Osteoblast (primary cell): ENCODE data around the gene LNX1. TPM values are rescaled to one million over a fixed set of nuclear protein-coding genes. Genes with fewer than 3 reads are reported as not detected.

Experiments
- DNase-seq: peaks from one replicate; pipeline ENCODE4 v3.0.0; 2011; ENCODE audit warnings: low spot score, mixed read lengths; ENCODE audit not compliant: insufficient read length; ENCODE audit errors: missing footprints
- H2AFZ ChIP-seq: 2 replicates; pipeline ENCODE4 v1.6.0; 2011; ENCODE audit warnings: mild to moderate bottlenecking, low read length
- H3K27ac ChIP-seq: 2 replicates; pipeline ENCODE4 v1.5.1; 2011; ENCODE audit warnings: mild to moderate bottlenecking, low read depth, low read length, moderate library complexity
- H3K27me3 ChIP-seq: 2 replicates; pipeline ENCODE4 v1.6.0; 2012; ENCODE audit warnings: mild to moderate bottlenecking, control low read depth, inconsistent platforms, low read length, moderate library complexity; ENCODE audit not compliant: insufficient read depth
- H3K36me3 ChIP-seq: 2 replicates; pipeline ENCODE4 v1.5.1; 2011; ENCODE audit warnings: mild to moderate bottlenecking, low read length, control low read depth, moderate library complexity; ENCODE audit not compliant: insufficient read depth
- H3K4me1 ChIP-seq: 2 replicates; pipeline ENCODE4 v1.5.1; 2011; ENCODE audit warnings: mild to moderate bottlenecking, low read length, control low read depth, moderate library complexity; ENCODE audit not compliant: insufficient read depth
- H3K4me2 ChIP-seq: 2 replicates; pipeline ENCODE4 v1.6.0; 2011; ENCODE audit warnings: mild to moderate bottlenecking, low read length; ENCODE audit not compliant: insufficient read depth
- H3K4me3 ChIP-seq: fragments of 200-600 bp; sonication (generic); 3 replicates; pipeline ENCODE4 v1.5.1; 2012; ENCODE audit warnings: mild to moderate bottlenecking, low read length, inconsistent platforms; ENCODE audit not compliant: insufficient read depth
- H3K79me2 ChIP-seq: 2 replicates; pipeline ENCODE4 v1.6.0; 2012; ENCODE audit warnings: mild to moderate bottlenecking, low read length, control low read depth, inconsistent platforms; ENCODE audit not compliant: insufficient read depth
- H3K9me3 ChIP-seq: 2 replicates; pipeline ENCODE4 v1.5.1; 2011; ENCODE audit warnings: low read depth, low read length, control low read depth
- H4K20me1 ChIP-seq: 2 replicates; pipeline ENCODE4 v1.6.0; 2012; ENCODE audit warnings: mild to moderate bottlenecking, low read length, control low read depth; ENCODE audit not compliant: insufficient read depth
- total RNA-seq: library from RNA; depleted of rRNA; stranded (reverse); fragments of >200 nt; gene quantifications from 2 replicates; pipeline ENCODE4 v1.2.3, GENCODE V29; 2012
- TF ChIP-seq, protein P1 (sequence below): IDR thresholded peaks from 2 replicates; pipeline ENCODE4 v1.5.1; 2011; ENCODE audit warnings: mild to moderate bottlenecking, low read depth, low read length, moderate library complexity; ENCODE audit errors: extremely low read depth

Gene LNX1
- total RNA-seq, 1 donor, result 9.8 TPM

DNA sequence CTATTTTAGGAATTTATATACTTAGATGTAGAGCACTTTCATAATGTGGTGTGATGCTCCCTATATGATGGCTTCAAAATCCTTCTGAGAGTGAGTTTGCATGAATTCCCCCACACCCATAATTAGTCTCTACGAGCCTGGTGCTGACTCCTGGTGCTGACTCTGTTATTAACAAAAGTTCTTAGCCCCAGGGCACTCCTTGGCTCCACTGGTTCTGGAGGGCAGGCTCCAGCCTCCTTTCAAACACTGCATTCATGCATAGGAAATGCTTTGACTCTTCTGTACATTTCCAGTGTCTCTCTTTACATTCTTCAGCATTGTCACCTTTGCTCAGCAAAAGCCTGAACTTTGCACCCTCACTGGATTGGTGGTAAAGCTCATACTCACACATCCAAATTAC is 64.0 kb downstream of the LNX1 start:
- no peaks in the 10 kb centered on the region for H3K9me3 ChIP-seq
- TF ChIP-seq, protein P1, sequence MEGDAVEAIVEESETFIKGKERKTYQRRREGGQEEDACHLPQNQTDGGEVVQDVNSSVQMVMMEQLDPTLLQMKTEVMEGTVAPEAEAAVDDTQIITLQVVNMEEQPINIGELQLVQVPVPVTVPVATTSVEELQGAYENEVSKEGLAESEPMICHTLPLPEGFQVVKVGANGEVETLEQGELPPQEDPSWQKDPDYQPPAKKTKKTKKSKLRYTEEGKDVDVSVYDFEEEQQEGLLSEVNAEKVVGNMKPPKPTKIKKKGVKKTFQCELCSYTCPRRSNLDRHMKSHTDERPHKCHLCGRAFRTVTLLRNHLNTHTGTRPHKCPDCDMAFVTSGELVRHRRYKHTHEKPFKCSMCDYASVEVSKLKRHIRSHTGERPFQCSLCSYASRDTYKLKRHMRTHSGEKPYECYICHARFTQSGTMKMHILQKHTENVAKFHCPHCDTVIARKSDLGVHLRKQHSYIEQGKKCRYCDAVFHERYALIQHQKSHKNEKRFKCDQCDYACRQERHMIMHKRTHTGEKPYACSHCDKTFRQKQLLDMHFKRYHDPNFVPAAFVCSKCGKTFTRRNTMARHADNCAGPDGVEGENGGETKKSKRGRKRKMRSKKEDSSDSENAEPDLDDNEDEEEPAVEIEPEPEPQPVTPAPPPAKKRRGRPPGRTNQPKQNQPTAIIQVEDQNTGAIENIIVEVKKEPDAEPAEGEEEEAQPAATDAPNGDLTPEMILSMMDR, result no peak
- no peaks in the 10 kb centered on the region for H3K27me3 ChIP-seq
- H2AFZ ChIP-seq, result no peak overlapping the region
- no peaks in the 10 kb centered on the region for H4K20me1 ChIP-seq
- H3K27ac ChIP-seq, result no peak overlapping the region
- H3K4me1 ChIP-seq, result peaks cover 5% of the 10 kb centered on the region
- H3K4me2 ChIP-seq, result no peak overlapping the region
- H3K79me2 ChIP-seq, result no peaks in the 10 kb centered on the region
- H3K36me3 ChIP-seq, result no peaks in the 10 kb centered on the region
- no peak overlapping the region for H3K4me3 ChIP-seq
- no peak for DNase-seq

DNA sequence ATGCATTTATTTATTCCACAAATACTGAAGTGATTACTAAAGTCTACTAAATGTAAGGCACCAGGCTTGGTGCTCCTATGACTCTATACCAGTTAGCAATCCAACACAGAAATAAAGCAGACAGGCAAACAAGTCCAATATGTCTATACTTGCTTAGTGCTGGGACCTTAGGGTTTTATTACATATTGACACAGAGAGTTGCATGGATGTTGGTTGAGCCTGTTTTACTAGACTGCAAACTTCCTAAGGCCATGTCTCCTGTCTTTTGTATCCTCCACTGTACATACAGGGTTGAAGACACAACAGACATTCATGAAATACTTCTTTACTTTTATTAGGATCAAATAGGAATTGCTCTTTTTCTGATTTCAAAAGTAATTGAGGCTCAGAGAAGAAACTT is 69.0 kb downstream of the LNX1 start:
- TF ChIP-seq, protein P1, result no peak
- H3K27me3 ChIP-seq, result no peaks in the 10 kb centered on the region
- DNase-seq, result no peak
- no peak overlapping the region for H3K4me2 ChIP-seq
- no peak overlapping the region for H3K4me3 ChIP-seq
- H2AFZ ChIP-seq, result no peak overlapping the region
- H3K36me3 ChIP-seq, result no peaks in the 10 kb centered on the region
- H3K27ac ChIP-seq, result no peak overlapping the region
- no peaks in the 10 kb centered on the region for H4K20me1 ChIP-seq
- peaks cover 5% of the 10 kb centered on the region for H3K4me1 ChIP-seq
- no peaks in the 10 kb centered on the region for H3K9me3 ChIP-seq
- H3K79me2 ChIP-seq, result no peaks in the 10 kb centered on the region

DNA sequence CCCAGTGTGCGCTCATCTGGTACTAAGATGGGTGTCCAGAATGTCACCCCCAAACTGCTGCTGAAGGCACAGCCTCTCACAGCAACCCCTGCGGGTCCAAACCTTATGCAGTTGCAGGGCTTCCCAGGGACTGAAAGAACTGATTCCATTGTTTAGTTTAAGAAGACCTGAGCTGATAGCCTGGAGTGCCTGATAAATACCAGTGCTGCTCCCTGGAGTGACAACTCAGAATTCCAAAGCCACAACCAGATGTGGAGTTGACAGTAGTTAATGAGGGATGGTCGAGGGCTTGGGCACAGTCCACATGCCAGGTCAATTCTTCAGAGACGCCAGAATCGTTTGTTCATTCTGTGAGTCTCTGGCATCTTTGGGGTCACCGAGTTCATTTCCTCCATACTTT is 71.2 kb downstream of the LNX1 start:
- H3K4me3 ChIP-seq, result no peak overlapping the region
- no peaks in the 10 kb centered on the region for H3K9me3 ChIP-seq
- TF ChIP-seq, protein P1, result no peak
- H2AFZ ChIP-seq, result no peak overlapping the region
- H3K79me2 ChIP-seq, result no peaks in the 10 kb centered on the region
- H3K27me3 ChIP-seq, result no peaks in the 10 kb centered on the region
- DNase-seq, result no peak
- no peak overlapping the region for H3K4me2 ChIP-seq
- H4K20me1 ChIP-seq, result no peaks in the 10 kb centered on the region
- no peak overlapping the region for H3K27ac ChIP-seq
- no peaks in the 10 kb centered on the region for H3K4me1 ChIP-seq
- H3K36me3 ChIP-seq, result no peaks in the 10 kb centered on the region

DNA sequence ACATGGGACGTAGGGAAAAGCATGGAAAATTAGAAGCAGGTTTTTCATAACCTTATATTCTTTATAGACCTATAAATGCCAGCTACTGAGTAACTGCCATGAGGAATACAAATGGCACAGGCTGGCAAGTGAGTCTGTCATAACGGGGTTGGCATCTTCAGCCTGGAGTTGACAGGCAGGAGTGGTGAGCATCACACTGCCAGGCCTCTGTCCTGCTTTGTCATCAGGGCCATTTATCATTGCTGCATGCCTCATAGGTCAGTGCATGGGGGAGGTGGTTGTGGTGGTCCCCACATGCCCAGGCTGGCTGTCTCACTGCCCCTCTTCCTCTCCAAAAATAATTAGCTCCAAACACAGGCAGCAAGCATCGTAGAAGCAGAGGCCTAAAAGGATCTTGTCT is 72.5 kb downstream of the LNX1 start:
- no peaks in the 10 kb centered on the region for H3K4me1 ChIP-seq
- H3K27ac ChIP-seq, result no peak overlapping the region
- no peaks in the 10 kb centered on the region for H3K9me3 ChIP-seq
- no peaks in the 10 kb centered on the region for H3K27me3 ChIP-seq
- no peak overlapping the region for H3K4me3 ChIP-seq
- H3K36me3 ChIP-seq, result no peaks in the 10 kb centered on the region
- no peaks in the 10 kb centered on the region for H3K79me2 ChIP-seq
- TF ChIP-seq, protein P1, result no peak
- H2AFZ ChIP-seq, result no peak overlapping the region
- H4K20me1 ChIP-seq, result no peaks in the 10 kb centered on the region
- no peak overlapping the region for H3K4me2 ChIP-seq
- DNase-seq, result no peak
